SK-N-SH (cell line): ENCODE data around the gene ALOXE3. TPM values are rescaled to one million over a fixed set of nuclear protein-coding genes. Genes with fewer than 3 reads are reported as not detected.
A peak's percentile ranks its signal among the peaks of the same experiment; 100 is the strongest.

Experiments
- CTCF ChIA-PET: fragments of 300-600, 350-600 bp; formaldehyde crosslinking; extraction: SDS; loops from one replicate; lab custom pipeline; 2021; lab: Yijun Ruan, JAX
- POLR2A ChIA-PET: fragments of 350-600 bp; sonication (Branson Sonifier 250); formaldehyde crosslinking; extraction: SDS; loops from one replicate; lab custom pipeline; 2020; ENCODE audit warnings: antibody characterized with exemption, inconsistent platforms; lab: Yijun Ruan, JAX
- DNase-seq: peaks from one replicate; pipeline ENCODE4 v3.0.0; 2012
- H2AFZ ChIP-seq: fragments of 200-600 bp; sonication (generic); 2 replicates; pipeline ENCODE4 v1.8.1; 2016; ENCODE audit warnings: antibody characterized with exemption, mild to moderate bottlenecking, low read depth
- H3F3A ChIP-seq: fragments of 200-600 bp; sonication (generic); replicated peaks from 2 replicates; pipeline ENCODE3; 2016; ENCODE audit warnings: antibody characterized with exemption, mild to moderate bottlenecking; ENCODE audit not compliant: insufficient read depth
- H3K27ac ChIP-seq, 2 experiments: fragments of 200-500 bp in 1 of 2; fragments of 200-600 bp in 1 of 2; sonication (Bioruptor generic) in 1 of 2; sonication (generic), shearing (Covaris generic) in 1 of 2; 2 replicates each; pipeline versions ENCODE4 v1.5.1 to v1.6.1; 2014 to 2016; ENCODE audit warnings: low read depth in 2 of 2, inconsistent platforms in 1 of 2, low read length in 1 of 2, mild to moderate bottlenecking in 1 of 2, mixed read lengths in 1 of 2
- H3K27me3 ChIP-seq: fragments of 200-600 bp; sonication (generic), shearing (Covaris generic); 2 replicates; pipeline ENCODE4 v1.6.1; 2016; ENCODE audit warnings: mixed run types; ENCODE audit not compliant: insufficient read depth
- H3K36me3 ChIP-seq, 2 experiments: fragments of 200-500 bp in 1 of 2; fragments of 200-600 bp in 1 of 2; sonication (Bioruptor generic) in 1 of 2; sonication (generic) in 1 of 2; replicated peaks in 1 of 2; 2 replicates each; pipeline versions ENCODE3 to v1.5.1; 2014 to 2016; ENCODE audit warnings: low read length in 1 of 2, mild to moderate bottlenecking in 1 of 2; ENCODE audit not compliant: insufficient read depth in 2 of 2, control insufficient read depth in 1 of 2
- H3K4me1 ChIP-seq, 2 experiments: fragments of 200-500 bp in 1 of 2; fragments of 200-600 bp in 1 of 2; sonication (Bioruptor generic) in 1 of 2; sonication (generic), shearing (Covaris generic) in 1 of 2; 2 replicates each; pipeline versions ENCODE4 v1.5.1 to v1.6.1; 2014 to 2016; ENCODE audit warnings: low read depth in 1 of 2, low read length in 1 of 2, mixed run types in 1 of 2; ENCODE audit not compliant: insufficient read depth in 2 of 2, control insufficient read depth in 1 of 2
- H3K4me2 ChIP-seq: fragments of 200-600 bp; sonication (generic), shearing (Covaris generic); 2 replicates; pipeline ENCODE4 v1.6.1; 2017; ENCODE audit warnings: mixed run types
- H3K4me3 ChIP-seq, 2 experiments: fragments of 200-500 bp in 1 of 2; fragments of 200-600 bp in 1 of 2; sonication (Bioruptor generic) in 1 of 2; sonication (generic), shearing (Covaris generic) in 1 of 2; 2 replicates each; pipeline versions ENCODE4 v1.5.1 to v1.8.1; 2014 to 2016; ENCODE audit warnings: low read depth in 2 of 2, inconsistent platforms in 1 of 2, low read length in 1 of 2, mild to moderate bottlenecking in 1 of 2, mixed read lengths in 1 of 2, moderate library complexity in 1 of 2
- H3K79me2 ChIP-seq: fragments of 200-600 bp; sonication (generic); 2 replicates; pipeline ENCODE4 v1.8.1; 2017; ENCODE audit warnings: mild to moderate bottlenecking; ENCODE audit not compliant: insufficient read depth
- H3K9ac ChIP-seq: fragments of 200-600 bp; sonication (generic); 2 replicates; pipeline ENCODE4 v1.6.1; 2017; ENCODE audit warnings: mixed run types
- H3K9me2 ChIP-seq: fragments of 200-600 bp; sonication (generic); 2 replicates; pipeline ENCODE4 v1.6.1; 2017; ENCODE audit warnings: mixed run types
- H3K9me3 ChIP-seq: fragments of 200-600 bp; sonication (generic); 2 replicates; pipeline ENCODE4 v1.6.1; 2017; ENCODE audit warnings: mixed run types, mild to moderate bottlenecking, moderate library complexity
- H4K20me1 ChIP-seq: fragments of 200-600 bp; sonication (generic); 2 replicates; pipeline ENCODE4 v1.6.1; 2017; ENCODE audit warnings: mild to moderate bottlenecking, mixed run types; ENCODE audit not compliant: insufficient read depth
- CHD2 ChIP-seq: fragments of 150-350 bp; IDR thresholded peaks from 2 replicates; pipeline ENCODE4 v1.6.1; 2018; ENCODE audit warnings: low read length; ENCODE audit not compliant: partially characterized antibody
- EZH2phosphoT487 ChIP-seq: fragments of 200-600 bp; sonication (generic); IDR thresholded peaks from 2 replicates; pipeline ENCODE4 v1.6.1; 2017; ENCODE audit warnings: low read depth, mixed run types, mild to moderate bottlenecking, antibody characterized with exemption, moderate library complexity, borderline replicate concordance
- GABPA ChIP-seq: IDR thresholded peaks from 2 replicates; pipeline ENCODE4 v1.4.0; 2012; ENCODE audit warnings: low read depth, mild to moderate bottlenecking
- MAX ChIP-seq: IDR thresholded peaks from 2 replicates; pipeline ENCODE4 v1.4.0; 2012; ENCODE audit warnings: low read depth
- MEF2A ChIP-seq: IDR thresholded peaks from 2 replicates; pipeline ENCODE4 v1.4.0; 2012; ENCODE audit warnings: low read depth, borderline replicate concordance
- MXI1 ChIP-seq: IDR thresholded peaks from 2 replicates; pipeline ENCODE4 v1.6.1; 2012; ENCODE audit warnings: mild to moderate bottlenecking, low read depth, low read length, improper control_type of control experiment
- POLR2AphosphoS5 ChIP-seq: IDR thresholded peaks from 2 replicates; pipeline ENCODE4 v1.6.1; 2012; ENCODE audit warnings: low read depth, low read length
- RAD21 ChIP-seq: IDR thresholded peaks from 2 replicates; pipeline ENCODE4 v1.6.1; 2012; ENCODE audit warnings: mild to moderate bottlenecking, low read length
- RFX5 ChIP-seq: IDR thresholded peaks from 2 replicates; pipeline ENCODE4 v1.6.1; 2012; ENCODE audit warnings: mild to moderate bottlenecking, improper control_type of control experiment, low read length
- SIN3A ChIP-seq: IDR thresholded peaks from 2 replicates; pipeline ENCODE4 v1.6.1; 2012; ENCODE audit warnings: low read depth, mild to moderate bottlenecking, low read length, moderate library complexity, borderline replicate concordance
- SMC3 ChIP-seq: IDR thresholded peaks from 2 replicates; pipeline ENCODE4 v1.6.1; 2012; ENCODE audit warnings: low read depth, low read length, improper control_type of control experiment
- TCF12 ChIP-seq: IDR thresholded peaks from 2 replicates; pipeline ENCODE4 v1.4.0; 2012
- TEAD4 ChIP-seq: IDR thresholded peaks from 2 replicates; pipeline ENCODE4 v1.4.0; 2012; ENCODE audit warnings: mild to moderate bottlenecking, borderline replicate concordance; ENCODE audit not compliant: insufficient read depth
- USF2 ChIP-seq: fragments of 150-350 bp; IDR thresholded peaks from 2 replicates; pipeline ENCODE4 v1.6.1; 2017; ENCODE audit warnings: antibody characterized with exemption, low read length, low read depth, borderline replicate concordance
- WGBS: methylation state at CpG from one replicate; pipeline ENCODE4 v1.1.6; 2017; ENCODE audit warnings: low lambda C conversion rate; 5-methylcytosine and 5-hydroxymethylcytosine counted together
- polyA plus RNA-seq, 3 experiments: library from polyadenylated mRNA; depleted of rRNA; stranded (reverse); fragments of >200 nt; gene quantifications; 2 replicates each; pipeline ENCODE4 v1.2.3, GENCODE V29; 2012

The ALOXE3 gene
- polyA plus RNA-seq, 1 of the 3 experiments (the other 2 are of a cell fraction), result 0.46 TPM

DNA sequence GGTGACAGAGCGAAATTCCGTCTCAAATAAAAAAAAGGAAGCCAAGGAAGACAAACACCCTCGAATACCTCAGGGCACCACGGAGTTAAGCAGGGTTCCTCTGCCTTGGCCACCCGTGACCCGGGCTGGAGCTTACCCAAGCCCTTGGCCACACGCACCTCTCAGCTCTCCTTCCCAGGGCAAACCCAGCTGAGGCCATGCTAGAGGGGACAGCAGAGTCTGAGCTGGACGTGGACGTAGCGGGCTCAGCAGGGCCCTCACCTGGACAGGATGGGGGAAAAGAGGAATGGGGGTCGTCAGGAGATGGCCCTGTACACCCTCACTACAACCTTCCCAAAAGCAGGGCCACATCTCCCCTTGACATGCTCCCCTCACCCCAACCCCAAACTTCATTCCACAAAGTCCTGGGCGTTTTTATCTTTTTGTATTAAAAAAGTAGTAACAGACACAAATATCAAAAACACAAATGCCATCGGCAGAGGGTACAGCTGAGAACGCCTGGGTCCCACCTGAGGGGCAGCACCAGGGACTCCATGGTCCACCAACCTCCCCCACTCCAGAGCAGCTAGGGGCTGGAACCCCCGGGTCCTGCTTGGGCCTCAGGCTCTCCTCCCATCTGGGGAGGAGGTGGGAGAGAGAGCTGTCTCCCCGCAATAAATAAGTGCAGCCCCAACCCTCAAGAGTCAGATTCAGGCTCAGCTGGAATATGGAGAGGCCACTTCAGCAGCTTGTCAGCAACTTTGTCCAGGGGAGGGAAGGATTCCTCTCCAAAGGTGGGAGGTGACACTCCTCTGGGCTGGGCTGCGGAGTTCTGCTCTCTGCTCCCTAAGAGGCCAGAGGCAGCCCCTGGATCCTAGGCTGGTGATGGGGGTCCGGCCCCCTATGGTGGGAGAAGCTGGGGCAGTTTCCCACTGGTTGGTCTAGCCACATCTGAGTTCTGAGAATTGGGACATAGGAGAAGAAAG lies 22.0 kb upstream of the ALOXE3 start:
- peaks cover 0 to 5% of the 10 kb centered on the region in 2 experiments; a peak in 1 of 4 replicates for H3K4me1 ChIP-seq
- no peak overlapping the region for H3K4me3 ChIP-seq
- H2AFZ ChIP-seq, result no peak overlapping the region
- peaks cover 8% of the 10 kb centered on the region; the same call in 1 of the 2 replicates for H4K20me1 ChIP-seq
- peak; percentile 21 for DNase-seq
- no peaks in the 10 kb centered on the region for H3K27me3 ChIP-seq
- peak overlapping the region in 1 of 2 experiments; percentile 77; a peak in 1 of 4 replicates for H3K27ac ChIP-seq
- ChIA-PET POLR2A (interaction anchor here (1.0 to 4.1 kb wide), 3 partner anchors 11 to 16 kb away, joined by 3 to 19 read pairs (median 6); partner anchors contain the start of gene PER1), CTCF (interaction anchor here (0.8 to 9.5 kb wide), 12 partner anchors 9 to 160 kb away, joined by 3 to 98 read pairs (median 6); partner anchors contain the start of genes ALOXE3, PER1 and VAMP2)
- no peaks in the 10 kb centered on the region for H3K79me2 ChIP-seq
- peaks cover 11 to 35% of the 10 kb centered on the region in 2 experiments for H3K36me3 ChIP-seq
- no peak overlapping the region for H3K9ac ChIP-seq
- no peak overlapping the region for H3K4me2 ChIP-seq
- 90% methylated on average over 14 of the region's 18 CpGs for WGBS
- no peak for TF ChIP-seq POLR2AphosphoS5
- no peak for TF ChIP-seq EZH2phosphoT487
- TF ChIP-seq TEAD4, result no peak
- no peak for TF ChIP-seq SMC3
- TF ChIP-seq RAD21, result no peak
- no peak for TF ChIP-seq TCF12
- no peak for TF ChIP-seq USF2
- no peak for TF ChIP-seq MAX
- TF ChIP-seq RFX5, result no peak
- no peak for TF ChIP-seq MXI1
- TF ChIP-seq SIN3A, result no peak
- TF ChIP-seq GABPA, result no peak
- TF ChIP-seq CHD2, result no peak
- TF ChIP-seq MEF2A, result no peak
- peaks cover 27% of the 10 kb centered on the region for H3F3A ChIP-seq
- no peaks in the 10 kb centered on the region for H3K9me2 ChIP-seq
- H3K9me3 ChIP-seq, result no peaks in the 10 kb centered on the region
